Measurements from ENCODE around the gene CALCB. TPM values are rescaled to one million over a fixed set of nuclear protein-coding genes. Genes with fewer than 3 reads are reported as not detected.

Gene CALCB
- total RNA-seq, 1 donor from 2014 or later: 0.53 TPM

DNA sequence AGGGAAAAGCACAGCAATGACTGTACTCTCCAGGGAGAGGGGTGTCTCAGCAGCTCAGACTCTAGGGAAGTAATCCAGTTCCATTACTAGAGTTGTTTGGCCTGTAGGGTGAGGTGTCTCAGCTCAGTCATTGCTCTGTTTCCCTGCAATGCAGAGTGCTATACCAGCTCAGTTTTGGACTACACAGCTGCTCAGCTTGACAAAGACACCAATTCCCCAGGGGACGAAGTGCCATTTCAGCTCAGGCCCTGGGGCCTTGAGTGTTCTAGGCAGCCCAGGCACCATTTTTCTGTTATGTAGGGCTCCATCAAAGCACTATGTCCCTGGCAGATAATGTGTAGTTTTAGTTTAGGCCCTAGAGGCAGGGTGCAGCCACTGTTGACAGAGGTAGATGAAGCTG, 18.2 kb downstream of the CALCB start:
- Histone ChIP-seq H3K4me3 (ENCODE audit: low read depth, low read length) (no peak overlapping the region), H3K36me3 (ENCODE audit: control insufficient read depth, insufficient read depth, low read length) (no peaks in the 10 kb centered on the region), H3K27me3 (ENCODE audit: control insufficient read depth, insufficient read depth, low read length) (no peaks in the 10 kb centered on the region)
- DNase-seq (ENCODE audit: low read depth) (no peak), FAIRE-seq (no peak)
- TF ChIP-seq, protein P1, sequence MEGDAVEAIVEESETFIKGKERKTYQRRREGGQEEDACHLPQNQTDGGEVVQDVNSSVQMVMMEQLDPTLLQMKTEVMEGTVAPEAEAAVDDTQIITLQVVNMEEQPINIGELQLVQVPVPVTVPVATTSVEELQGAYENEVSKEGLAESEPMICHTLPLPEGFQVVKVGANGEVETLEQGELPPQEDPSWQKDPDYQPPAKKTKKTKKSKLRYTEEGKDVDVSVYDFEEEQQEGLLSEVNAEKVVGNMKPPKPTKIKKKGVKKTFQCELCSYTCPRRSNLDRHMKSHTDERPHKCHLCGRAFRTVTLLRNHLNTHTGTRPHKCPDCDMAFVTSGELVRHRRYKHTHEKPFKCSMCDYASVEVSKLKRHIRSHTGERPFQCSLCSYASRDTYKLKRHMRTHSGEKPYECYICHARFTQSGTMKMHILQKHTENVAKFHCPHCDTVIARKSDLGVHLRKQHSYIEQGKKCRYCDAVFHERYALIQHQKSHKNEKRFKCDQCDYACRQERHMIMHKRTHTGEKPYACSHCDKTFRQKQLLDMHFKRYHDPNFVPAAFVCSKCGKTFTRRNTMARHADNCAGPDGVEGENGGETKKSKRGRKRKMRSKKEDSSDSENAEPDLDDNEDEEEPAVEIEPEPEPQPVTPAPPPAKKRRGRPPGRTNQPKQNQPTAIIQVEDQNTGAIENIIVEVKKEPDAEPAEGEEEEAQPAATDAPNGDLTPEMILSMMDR (IDR thresholded peaks at IDR 0.05; ENCODE audit: insufficient read depth, low read length, severe bottlenecking): no peak

DNA sequence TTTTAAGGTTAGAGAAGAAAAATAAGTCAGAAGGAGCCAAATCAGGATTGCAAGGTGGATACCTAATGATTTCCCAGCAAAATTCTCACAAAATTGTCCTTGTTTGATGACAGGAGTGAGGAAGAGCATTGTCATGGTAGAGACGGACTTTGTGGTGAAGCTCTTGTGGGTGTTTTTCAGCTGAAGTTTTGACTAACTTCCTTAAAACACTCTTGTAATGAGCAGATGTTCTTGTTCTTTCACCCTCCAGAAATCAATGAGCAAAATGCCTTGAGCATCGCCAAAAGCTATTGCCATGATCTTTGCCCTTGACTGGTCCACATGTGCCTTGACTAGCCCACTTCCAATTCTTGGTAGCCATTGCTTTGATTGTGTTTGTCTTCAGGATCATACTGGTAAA, 20.0 kb downstream of the CALCB start:
- FAIRE-seq (no peak), DNase-seq (ENCODE audit: low read depth) (no peak)
- TF ChIP-seq, protein P1 (IDR thresholded peaks at IDR 0.05; ENCODE audit: insufficient read depth, low read length, severe bottlenecking): no peak
- Histone ChIP-seq H3K36me3 (ENCODE audit: control insufficient read depth, insufficient read depth, low read length) (no peaks in the 10 kb centered on the region), H3K4me3 (ENCODE audit: low read depth, low read length) (no peak overlapping the region), H3K27me3 (ENCODE audit: control insufficient read depth, insufficient read depth, low read length) (no peaks in the 10 kb centered on the region)

- Histone ChIP-seq H3K27me3 (ENCODE audit: control insufficient read depth, insufficient read depth, low read length) (no peaks in the 10 kb centered on the region), H3K36me3 (ENCODE audit: control insufficient read depth, insufficient read depth, low read length) (no peaks in the 10 kb centered on the region), H3K4me3 (ENCODE audit: low read depth, low read length) (no peak overlapping the region)
- TF ChIP-seq, protein P1 (IDR thresholded peaks at IDR 0.05; ENCODE audit: insufficient read depth, low read length, severe bottlenecking): no peak
- FAIRE-seq: no peak
- peak; percentile 94 for DNase-seq (ENCODE audit: low read depth)
Observed at GRCh38 chr11:15095736-15096228, 22.4 kb downstream of the CALCB start.

GRCh38 chr11:15097411-15097810, 24.0 kb downstream of the CALCB start:
- Histone ChIP-seq H3K27me3 (ENCODE audit: control insufficient read depth, insufficient read depth, low read length) (no peaks in the 10 kb centered on the region), H3K36me3 (ENCODE audit: control insufficient read depth, insufficient read depth, low read length) (no peaks in the 10 kb centered on the region), H3K4me3 (ENCODE audit: low read depth, low read length) (no peak overlapping the region)
- TF ChIP-seq, protein P1 (IDR thresholded peaks at IDR 0.05; ENCODE audit: insufficient read depth, low read length, severe bottlenecking): no peak
- no peak for FAIRE-seq
- DNase-seq (ENCODE audit: low read depth): no peak

GRCh38 chr11:15099267-15099666, 25.9 kb downstream of the CALCB start:
- TF ChIP-seq, protein P1 (IDR thresholded peaks at IDR 0.05; ENCODE audit: insufficient read depth, low read length, severe bottlenecking): no peak
- no peaks in the 10 kb centered on the region for H3K36me3 ChIP-seq (ENCODE audit: control insufficient read depth, insufficient read depth, low read length)
- FAIRE-seq: no peak
- no peaks in the 10 kb centered on the region for H3K27me3 ChIP-seq (ENCODE audit: control insufficient read depth, insufficient read depth, low read length)
- H3K4me3 ChIP-seq (ENCODE audit: low read depth, low read length): no peak overlapping the region
- DNase-seq (ENCODE audit: low read depth): no peak

DNA sequence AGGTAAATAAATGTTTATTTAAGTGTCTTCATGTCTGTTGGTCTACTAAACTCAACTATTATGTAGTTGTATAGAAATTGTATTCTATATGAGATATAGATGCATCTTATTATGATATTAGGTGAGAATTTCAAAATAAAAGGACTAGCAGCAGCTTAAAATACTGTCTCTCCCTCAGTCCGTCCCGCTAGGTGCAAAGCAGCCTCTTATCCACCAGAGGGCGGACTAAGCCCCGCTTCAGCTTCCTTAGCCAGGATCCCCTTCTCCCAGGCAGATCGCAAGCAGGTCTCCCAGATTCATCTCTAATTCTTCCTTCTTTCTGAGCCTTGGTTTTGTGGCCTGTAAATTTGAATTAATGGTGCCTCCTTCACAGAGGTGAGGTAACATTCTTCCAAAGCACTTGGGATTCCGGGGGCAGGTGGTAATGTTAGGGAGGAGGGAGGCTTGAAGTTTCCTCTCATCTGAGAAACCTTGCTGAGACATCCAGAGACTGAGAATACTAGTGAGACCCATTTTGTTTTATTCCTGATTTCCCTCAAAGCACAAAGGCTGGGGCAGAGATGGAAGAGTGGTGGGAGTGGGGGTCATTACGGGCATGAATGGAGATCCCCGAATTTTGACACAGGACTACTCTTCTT, 27.8 kb downstream of the CALCB start:
- Histone ChIP-seq H3K4me3 (ENCODE audit: low read depth, low read length) (no peak overlapping the region), H3K27me3 (ENCODE audit: control insufficient read depth, insufficient read depth, low read length) (no peaks in the 10 kb centered on the region), H3K36me3 (ENCODE audit: control insufficient read depth, insufficient read depth, low read length) (no peaks in the 10 kb centered on the region)
- FAIRE-seq: peak; percentile 60
- TF ChIP-seq, protein P1 (IDR thresholded peaks at IDR 0.05; ENCODE audit: insufficient read depth, low read length, severe bottlenecking): peak; percentile 91
- DNase-seq (ENCODE audit: low read depth): peak; percentile 66
